WERI-Rb-1 (cell line): Measurements from ENCODE around the gene SMYD1.

Experiments
- DNase-seq: peaks from one replicate; pipeline ENCODE4 v3.0.0-alpha.2; 2020
- H3K27ac ChIP-seq: fragments of 250-450 bp; sonication (Bioruptor Pico); 2 replicates; pipeline ENCODE4 v1.5.1; 2020; ENCODE audit warnings: mild to moderate bottlenecking, moderate library complexity
- H3K27me3 ChIP-seq: fragments of 250-450 bp; sonication (Bioruptor Pico); 2 replicates; pipeline ENCODE4 v1.5.1; 2021; ENCODE audit warnings: mild to moderate bottlenecking, low read depth, moderate library complexity; ENCODE audit not compliant: insufficient read depth, severe bottlenecking
- H3K36me3 ChIP-seq: fragments of 250-450 bp; sonication (Bioruptor Pico); 2 replicates; pipeline ENCODE4 v1.5.1; 2020; ENCODE audit warnings: mild to moderate bottlenecking, moderate library complexity
- H3K4me3 ChIP-seq: 2 replicates; pipeline ENCODE4 v1.5.1; 2011; ENCODE audit warnings: low read depth, mild to moderate bottlenecking, control low read depth, low read length
- H3K9me3 ChIP-seq: fragments of 250-450 bp; sonication (Bioruptor Pico); 2 replicates; pipeline ENCODE4 v1.5.1; 2021; ENCODE audit warnings: mild to moderate bottlenecking, moderate library complexity; ENCODE audit not compliant: severe bottlenecking
- CTCF ChIP-seq: IDR thresholded peaks from 2 replicates; pipeline ENCODE4 v1.5.1; 2011; ENCODE audit warnings: low read depth, mild to moderate bottlenecking, control low read depth, inconsistent platforms, low read length

The SMYD1 gene

DNA sequence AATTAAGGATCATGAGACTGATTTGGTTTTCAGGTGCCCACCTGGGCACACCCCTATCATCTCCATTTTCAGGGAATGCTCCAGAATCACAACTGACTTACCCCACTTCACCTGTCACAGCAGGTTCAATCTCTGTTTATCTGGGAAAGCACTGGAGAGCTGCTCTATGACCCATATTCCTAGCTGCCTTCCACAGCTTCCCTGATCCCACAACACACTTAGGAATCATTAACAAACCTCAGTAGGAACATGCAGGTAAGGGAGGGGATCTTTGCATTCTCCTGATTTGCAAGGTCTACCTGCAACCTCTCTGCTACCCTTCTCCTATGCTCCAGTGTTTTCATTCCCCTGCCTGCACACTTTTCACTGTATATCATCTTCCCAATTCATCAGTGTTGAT lies 79.0 kb downstream of the SMYD1 start:
- DNase-seq, result no peak
- Histone ChIP-seq H3K4me3 (no peak overlapping the region), H3K9me3 (no peaks in the 10 kb centered on the region), H3K27me3 (peaks cover 27% of the 10 kb centered on the region), H3K27ac (no peak overlapping the region), H3K36me3 (no peaks in the 10 kb centered on the region)
- no peak for TF ChIP-seq CTCF

- DNase-seq, result no peak
- peaks cover 26% of the 10 kb centered on the region for H3K27me3 ChIP-seq
- no peaks in the 10 kb centered on the region for H3K36me3 ChIP-seq
- no peak overlapping the region for H3K27ac ChIP-seq
- no peaks in the 10 kb centered on the region for H3K9me3 ChIP-seq
- H3K4me3 ChIP-seq, result no peak overlapping the region
- TF ChIP-seq CTCF, result no peak
Observed at GRCh38 chr2:88147145-88147544, 79.5 kb downstream of the SMYD1 start.

DNA sequence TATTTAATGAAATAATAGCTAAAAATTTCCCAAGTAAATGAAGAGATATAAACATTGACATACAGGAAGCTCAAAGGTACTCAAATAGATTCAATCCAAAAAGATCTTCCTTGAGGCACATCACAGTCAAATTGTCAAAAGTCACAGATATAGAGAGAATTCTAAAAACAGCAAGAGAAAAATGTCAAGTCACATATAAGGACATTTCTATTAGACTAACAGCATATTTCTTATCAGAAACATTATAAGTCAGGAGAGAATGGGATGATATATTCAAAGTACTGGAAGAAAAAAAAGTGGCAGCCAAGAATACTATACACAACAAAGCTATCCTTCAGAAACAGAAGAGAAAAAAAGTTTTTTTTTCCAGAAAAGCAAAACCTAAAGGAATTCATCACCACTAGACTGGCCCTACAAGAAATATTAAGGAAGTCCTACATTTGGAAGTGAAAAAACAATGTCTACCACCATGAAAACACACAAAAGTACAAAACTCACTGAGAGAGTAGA lies 81.4 kb downstream of the SMYD1 start:
- peaks cover 15% of the 10 kb centered on the region for H3K27me3 ChIP-seq
- no peak for DNase-seq

GRCh38 chr2:88159481-88159880 lies 91.9 kb downstream of the SMYD1 start:
- DNase-seq, result no peak
- Histone ChIP-seq H3K4me3 (no peak overlapping the region), H3K27ac (no peak overlapping the region), H3K36me3 (no peaks in the 10 kb centered on the region), H3K9me3 (no peaks in the 10 kb centered on the region), H3K27me3 (peaks cover 45% of the 10 kb centered on the region)
- no peak for TF ChIP-seq CTCF

More for the DNA sequence above, 81.4 kb downstream of the SMYD1 start:
- no peak for TF ChIP-seq CTCF
- Histone ChIP-seq H3K9me3 (no peaks in the 10 kb centered on the region), H3K27ac (no peak overlapping the region), H3K4me3 (no peak overlapping the region), H3K36me3 (no peaks in the 10 kb centered on the region)

DNA sequence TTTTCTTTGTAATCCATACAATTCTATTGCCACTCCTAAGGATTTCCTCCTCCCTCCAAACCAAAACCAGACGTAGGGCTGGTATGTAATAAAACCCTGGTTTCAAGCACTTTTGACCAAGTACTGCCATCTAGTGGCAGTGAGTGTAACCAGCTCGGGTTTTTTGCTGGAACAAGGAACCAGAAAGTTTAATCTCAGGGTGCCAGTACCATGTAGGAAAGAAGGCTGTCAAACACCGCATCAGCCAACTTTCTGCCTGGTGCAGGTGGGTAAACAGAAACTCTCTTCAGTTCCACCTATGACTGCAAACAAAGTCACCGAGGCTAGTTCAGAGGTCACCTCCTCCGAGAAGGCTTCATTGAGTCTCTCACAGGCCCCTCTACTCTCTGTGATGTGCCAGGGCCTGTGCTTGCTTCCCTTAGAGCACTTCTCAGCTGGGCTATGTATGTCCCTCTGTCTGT lies 92.4 kb downstream of the SMYD1 start:
- Histone ChIP-seq H3K27ac (no peak overlapping the region), H3K4me3 (no peak overlapping the region), H3K27me3 (peaks cover 48% of the 10 kb centered on the region), H3K9me3 (no peaks in the 10 kb centered on the region), H3K36me3 (no peaks in the 10 kb centered on the region)
- peak; percentile 37 for DNase-seq
- peak; percentile 66 for TF ChIP-seq CTCF

DNA sequence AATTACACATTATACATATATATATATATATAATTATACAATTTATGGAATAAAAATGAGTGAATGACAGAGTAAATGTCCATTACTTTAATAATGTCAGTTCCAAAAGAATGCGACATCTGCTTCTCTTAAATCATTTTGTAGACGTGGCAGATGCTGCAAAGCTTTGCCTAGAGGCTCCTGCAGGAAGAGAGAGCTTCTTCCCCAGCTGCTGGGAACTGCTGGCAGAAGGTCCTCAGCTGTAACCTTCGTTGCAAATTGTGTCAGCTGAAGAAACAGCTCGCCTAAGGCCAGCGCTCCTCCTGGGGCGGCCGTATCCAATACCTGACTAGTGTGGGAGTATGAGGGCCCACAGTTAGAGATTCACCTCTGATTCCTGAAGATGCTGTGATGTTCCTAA lies 92.9 kb downstream of the SMYD1 start:
- Histone ChIP-seq H3K9me3 (no peaks in the 10 kb centered on the region), H3K27me3 (peaks cover 52% of the 10 kb centered on the region), H3K4me3 (no peak overlapping the region), H3K36me3 (no peaks in the 10 kb centered on the region), H3K27ac (no peak overlapping the region)
- TF ChIP-seq CTCF, result no peak
- DNase-seq, result no peak
